K562 (cell line): ENCODE measurements around the gene TMEM245. TPM values are rescaled to one million over a fixed set of nuclear protein-coding genes. Genes with fewer than 3 reads are reported as not detected.
A peak's percentile ranks its signal among the peaks of the same experiment; 100 is the strongest.

Experiments used
- ATF1 ChIP-seq, 2 experiments: fragments of 450-650 bp in 1 of 2; IDR thresholded peaks; 2 replicates each; pipeline ENCODE4 v1.6.1; 2016; ENCODE audit warnings: missing compliant biosample characterization in 1 of 2, missing genetic modification characterization in 1 of 2
- CREM ChIP-seq: IDR thresholded peaks from 2 replicates; pipeline ENCODE4 v1.6.1; 2014; ENCODE audit warnings: antibody characterized with exemption, low read depth
- DMBX1 ChIP-seq: fragments of 250-450 bp; sonication (Bioruptor Pico); IDR thresholded peaks from 2 replicates; pipeline ENCODE4 v1.8.0; 2022; ENCODE audit warnings: inconsistent platforms, mild to moderate bottlenecking, moderate library complexity, borderline replicate concordance
- EP300 ChIP-seq: IDR thresholded peaks from 2 replicates; pipeline ENCODE4 v1.6.1; 2012; ENCODE audit warnings: low read length, improper control_type of control experiment
- ID3 ChIP-seq, 2 experiments: fragments of 250-450 bp in 1 of 2; fragments of 450-650 bp in 1 of 2; sonication (Bioruptor Pico) in 1 of 2; IDR thresholded peaks; 2 replicates each; pipeline versions ENCODE4 v1.6.1 to v1.8.0; 2016 to 2021; ENCODE audit warnings: mild to moderate bottlenecking in 2 of 2, moderate library complexity in 2 of 2, missing compliant biosample characterization in 1 of 2, missing genetic modification characterization in 1 of 2
- IRF9 ChIP-seq: fragments of 450-650 bp; IDR thresholded peaks from 2 replicates; pipeline ENCODE4 v1.6.1; 2016; ENCODE audit warnings: missing biosample characterization, missing genetic modification characterization
- MAFK ChIP-seq: IDR thresholded peaks from 2 replicates; pipeline ENCODE4 v1.6.1; 2011; ENCODE audit warnings: low read length, improper control_type of control experiment
- MXI1 ChIP-seq: IDR thresholded peaks from 2 replicates; pipeline ENCODE4 v1.6.1; 2011; ENCODE audit warnings: low read depth, mild to moderate bottlenecking, improper control_type of control experiment, low read length
- MYBL2 ChIP-seq, 2 experiments: fragments of 450-650 bp in 1 of 2; sonication (generic) in 1 of 2; formaldehyde crosslinking in 1 of 2; IDR thresholded peaks; 2 replicates each; pipeline versions ENCODE4 v1.6.1 to v1.8.1; 2017 to 2022; ENCODE audit warnings: borderline replicate concordance in 1 of 2, inconsistent platforms in 1 of 2, low read depth in 1 of 2, mild to moderate bottlenecking in 1 of 2, missing genetic modification reagents in 1 of 2, moderate library complexity in 1 of 2
- NCOA1 ChIP-seq: fragments of 450-650 bp; IDR thresholded peaks from 2 replicates; pipeline ENCODE4 v1.6.1; 2016; ENCODE audit warnings: low read depth
- NCOR1 ChIP-seq: fragments of 450-650 bp; IDR thresholded peaks from 2 replicates; pipeline ENCODE4 v1.6.1; 2016; ENCODE audit warnings: mild to moderate bottlenecking, moderate library complexity
- NR1H2 ChIP-seq: sonication (generic); formaldehyde crosslinking; IDR thresholded peaks from 2 replicates; pipeline ENCODE4 v1.4.0; 2020; ENCODE audit warnings: mild to moderate bottlenecking, missing genetic modification reagents
- POLR2A ChIP-seq: fragments of 450-650 bp; conservative IDR thresholded peaks from 2 replicates; pipeline ENCODE4 v1.6.1; 2016
- RBM39 ChIP-seq: fragments of 200-400 bp; formaldehyde crosslinking; optimal IDR thresholded peaks from 2 replicates; pipeline ENCODE3; 2018; ENCODE audit warnings: low read depth, low read length
- RFX5 ChIP-seq: IDR thresholded peaks from 2 replicates; pipeline ENCODE4 v1.6.1; 2011; ENCODE audit warnings: low read depth, mild to moderate bottlenecking, improper control_type of control experiment, low read length
- SETDB1 ChIP-seq: IDR thresholded peaks from one replicate; pipeline ENCODE4 v1.6.1; 2012; ENCODE audit warnings: low read length, control low read depth, inconsistent platforms
- SNIP1 ChIP-seq: fragments of 450-650 bp; IDR thresholded peaks from 2 replicates; pipeline ENCODE4 v1.7.1; 2017; ENCODE audit warnings: low read depth, mild to moderate bottlenecking
- SRSF1 ChIP-seq: fragments of 200-400 bp; formaldehyde crosslinking; IDR thresholded peaks from 2 replicates; pipeline ENCODE4 v1.6.1; 2017; ENCODE audit warnings: mild to moderate bottlenecking, low read depth, low read length, moderate library complexity
- TCF7 ChIP-seq: sonication (generic); IDR thresholded peaks from 2 replicates; pipeline ENCODE4 v1.6.1; 2016; ENCODE audit warnings: antibody characterized with exemption, borderline replicate concordance
- THRAP3 ChIP-seq: fragments of 450-650 bp; IDR thresholded peaks from 2 replicates; pipeline ENCODE4 v1.6.1; 2016; ENCODE audit warnings: mild to moderate bottlenecking, inconsistent platforms, borderline replicate concordance
- USF2 ChIP-seq: sonication (generic); formaldehyde crosslinking; IDR thresholded peaks from 2 replicates; pipeline ENCODE4 v1.5.0; 2020; ENCODE audit warnings: missing genetic modification reagents
- ZBTB17 ChIP-seq: fragments of 450-650 bp; formaldehyde crosslinking; IDR thresholded peaks from 2 replicates; pipeline ENCODE4 v1.4.0; 2020; ENCODE audit warnings: mild to moderate bottlenecking
- ZBTB43 ChIP-seq: sonication (generic); formaldehyde crosslinking; IDR thresholded peaks from 2 replicates; pipeline ENCODE4 v1.8.0; 2023; ENCODE audit warnings: mild to moderate bottlenecking, missing genetic modification reagents
- ZFP30 ChIP-seq: fragments of 250-450 bp; sonication (Bioruptor Pico); IDR thresholded peaks from 2 replicates; pipeline ENCODE4 v1.8.0; 2022; ENCODE audit warnings: moderate library complexity, mild to moderate bottlenecking, inconsistent platforms, borderline replicate concordance
- ZFP36 ChIP-seq: fragments of 150-350 bp; IDR thresholded peaks from 2 replicates; pipeline ENCODE4 v1.6.1; 2018; ENCODE audit warnings: low read length, low read depth; ENCODE audit not compliant: partially characterized antibody
- ZFX ChIP-seq: sonication (generic); formaldehyde crosslinking; IDR thresholded peaks from 2 replicates; pipeline ENCODE4 v1.8.0; 2022; ENCODE audit warnings: mild to moderate bottlenecking, missing genetic modification reagents, moderate library complexity
- ZNF175 ChIP-seq: fragments of 200-800 bp; sonication (Bioruptor generic); IDR thresholded peaks from 2 replicates; pipeline ENCODE4 v1.6.1; 2016; ENCODE audit warnings: low read depth, mild to moderate bottlenecking, missing genetic modification characterization, missing compliant biosample characterization
- ZNF24 ChIP-seq: fragments of 450-650 bp; IDR thresholded peaks from 2 replicates; pipeline ENCODE4 v1.6.1; 2016
- ZNF586 ChIP-seq: fragments of 450-650 bp; formaldehyde crosslinking; conservative IDR thresholded peaks from 2 replicates; pipeline ENCODE4 v1.4.0; 2020; ENCODE audit warnings: mild to moderate bottlenecking, moderate library complexity
- polyA plus RNA-seq, 8 experiments: library from polyadenylated mRNA; depleted of rRNA in 4 of 8; stranded (reverse) in 5 of 8; unstranded in 3 of 8; fragments of >200 nt; fragmentation: Nextera tagmentation in 2 of 8; fragmentation: Illumina TruSeq in 1 of 8; extraction: Ambion mirVana in 2 of 8; extraction: Trizol in 1 of 8; gene quantifications; 2 replicates each; pipeline versions ENCODE4 v1.2.1 to v1.2.3, GENCODE V29; 2011 to 2014; ENCODE audit warnings: inconsistent platforms in 1 of 8, missing spikeins in 1 of 8
- total RNA-seq, 7 experiments: library from RNA; depleted of rRNA in 6 of 7; stranded (reverse); fragments of >200 nt in 6 of 7; fragmentation: Illumina TruSeq in 2 of 7; extraction: Trizol in 2 of 7; gene quantifications; 2 replicates each; pipeline versions ENCODE4 v1.2.1 to v1.2.3, GENCODE V29; 2011 to 2021; ENCODE audit warnings: low replicate concordance in 1 of 7

Gene TMEM245
- total and polyA plus RNA-seq, 9 of the 15 experiments (the other 6 are each of a cell fraction or from before 2014, with no cell fraction given), result 8.5 to 43.2 (median 24.3) TPM

GRCh38 chr9:109134167-109134578, 14.4 kb upstream of the TMEM245 start (continued):
- TF ChIP-seq ZFP36 (no peak), TCF7 (no peak), IRF9 (tag) (no peak), RFX5 (no peak), SRSF1 (no peak), USF2 (CRISPR knock-in tag) (no peak), NR1H2 (CRISPR knock-in tag) (no peak), ZBTB43 (CRISPR knock-in tag) (no peak), ZFX (CRISPR knock-in tag) (no peak), MAFK (peak; percentile 64; the same call in 1 of the 2 replicates), DMBX1 (CRISPR knock-in tag) (no peak), ZNF586 (no peak), ZNF24 (0 out of 2 replicates have a peak, but pooled peaks have one; percentile 20), MXI1 (no peak), EP300 (peak; percentile 96), CREM (peak; percentile 47; the same call in 1 of the 2 replicates), SNIP1 (no peak), ATF1 (CRISPR knock-in tag; IDR thresholded peaks at IDR 0.05) (no peak), ATF1 (tag; IDR thresholded peaks at IDR 0.05) (0 out of 2 replicates have a peak, but pooled peaks have one; percentile 15), NCOA1 (peak; percentile 67; the same call in 1 of the 2 replicates), SETDB1 (no peak), ID3 (CRISPR knock-in tag; IDR thresholded peaks at IDR 0.05) (no peak), ID3 (tag; IDR thresholded peaks at IDR 0.05) (no peak), RBM39 (no peak), NCOR1 (peak; percentile 92), ZFP30 (CRISPR knock-in tag) (no peak), ZNF175 (CRISPR knock-in tag) (no peak), POLR2A (no peak), MYBL2 (IDR thresholded peaks at IDR 0.05; ENCODE audit: low read depth) (no peak), MYBL2 (CRISPR knock-in tag; IDR thresholded peaks at IDR 0.05; ENCODE audit: borderline replicate concordance) (no peak), ZBTB17 (CRISPR knock-in tag) (0 out of 2 replicates have a peak, but pooled peaks have one; percentile 27), THRAP3 (no peak)
